ENCODE measurements around the gene ARHGEF7.

ARHGEF7 gene

GRCh38 chr13:111287201-111287600, 172.1 kb downstream of the ARHGEF7 start:
- Histone ChIP-seq H3K9ac (ENCODE audit: low read length) (no peak overlapping the region), H3K79me2 (ENCODE audit: insufficient read depth, low read length) (no peaks in the 10 kb centered on the region), H3K4me1 (ENCODE audit: insufficient read depth, low read length, severe bottlenecking) (no peaks in the 10 kb centered on the region), H3K4me2 (ENCODE audit: low read length) (no peak overlapping the region), H3F3A (ENCODE audit: insufficient read depth, low read length) (no peaks in the 10 kb centered on the region), H3K9me3 (ENCODE audit: low read length) (no peaks in the 10 kb centered on the region), H3K27me3 (ENCODE audit: insufficient read depth, low read length) (no peaks in the 10 kb centered on the region), H3K36me3 (ENCODE audit: insufficient read depth, low read length) (peaks cover 99% of the 10 kb centered on the region), H3K27ac (ENCODE audit: low read depth, low read length, poor library complexity, severe bottlenecking) (no peak overlapping the region), H3K9me2 (ENCODE audit: low read depth, low read length) (no peaks in the 10 kb centered on the region), H3K4me3 (ENCODE audit: low read depth, low read length, poor library complexity, severe bottlenecking) (no peak overlapping the region), H4K20me1 (ENCODE audit: insufficient read depth, low read length) (no peaks in the 10 kb centered on the region), H2AFZ (ENCODE audit: low read length) (no peak overlapping the region)
- TF ChIP-seq CTCF (IDR thresholded peaks at IDR 0.05; ENCODE audit: low read length) (no peak), EZH2 (IDR thresholded peaks at IDR 0.05; ENCODE audit: borderline replicate concordance, low read length) (no peak)

- Histone ChIP-seq H3K9me3 (ENCODE audit: low read length) (no peaks in the 10 kb centered on the region), H4K20me1 (ENCODE audit: insufficient read depth, low read length) (no peaks in the 10 kb centered on the region), H3F3A (ENCODE audit: insufficient read depth, low read length) (no peaks in the 10 kb centered on the region), H3K4me3 (ENCODE audit: low read depth, low read length, poor library complexity, severe bottlenecking) (no peak overlapping the region), H3K4me2 (ENCODE audit: low read length) (no peak overlapping the region), H3K27me3 (ENCODE audit: insufficient read depth, low read length) (no peaks in the 10 kb centered on the region), H3K9ac (ENCODE audit: low read length) (no peak overlapping the region), H3K27ac (ENCODE audit: low read depth, low read length, poor library complexity, severe bottlenecking) (no peak overlapping the region), H2AFZ (ENCODE audit: low read length) (no peak overlapping the region), H3K4me1 (ENCODE audit: insufficient read depth, low read length, severe bottlenecking) (no peaks in the 10 kb centered on the region), H3K36me3 (ENCODE audit: insufficient read depth, low read length) (peaks cover 99% of the 10 kb centered on the region), H3K9me2 (ENCODE audit: low read depth, low read length) (no peaks in the 10 kb centered on the region), H3K79me2 (ENCODE audit: insufficient read depth, low read length) (no peaks in the 10 kb centered on the region)
- TF ChIP-seq CTCF (IDR thresholded peaks at IDR 0.05; ENCODE audit: low read length) (no peak), EZH2 (IDR thresholded peaks at IDR 0.05; ENCODE audit: borderline replicate concordance, low read length) (no peak)
These were observed 173.2 kb downstream of the ARHGEF7 start for GRCh38 chr13:111288276-111288675.

GRCh38 chr13:111289251-111289650, 174.1 kb downstream of the ARHGEF7 start:
- H3K4me1 ChIP-seq (ENCODE audit: insufficient read depth, low read length, severe bottlenecking): no peaks in the 10 kb centered on the region
- H3K27ac ChIP-seq (ENCODE audit: low read depth, low read length, poor library complexity, severe bottlenecking): no peak overlapping the region
- no peaks in the 10 kb centered on the region for H3K27me3 ChIP-seq (ENCODE audit: insufficient read depth, low read length)
- H3K4me3 ChIP-seq (ENCODE audit: low read depth, low read length, poor library complexity, severe bottlenecking): no peak overlapping the region
- H2AFZ ChIP-seq (ENCODE audit: low read length): no peak overlapping the region
- TF ChIP-seq CTCF (IDR thresholded peaks at IDR 0.05; ENCODE audit: low read length) (no peak), EZH2 (IDR thresholded peaks at IDR 0.05; ENCODE audit: borderline replicate concordance, low read length) (no peak)
- no peaks in the 10 kb centered on the region for H4K20me1 ChIP-seq (ENCODE audit: insufficient read depth, low read length)
- H3K4me2 ChIP-seq (ENCODE audit: low read length): no peak overlapping the region
- no peaks in the 10 kb centered on the region for H3K9me2 ChIP-seq (ENCODE audit: low read depth, low read length)
- H3K9ac ChIP-seq (ENCODE audit: low read length): no peak overlapping the region
- no peaks in the 10 kb centered on the region for H3K9me3 ChIP-seq (ENCODE audit: low read length)
- H3F3A ChIP-seq (ENCODE audit: insufficient read depth, low read length): no peaks in the 10 kb centered on the region
- H3K36me3 ChIP-seq (ENCODE audit: insufficient read depth, low read length): peaks cover 99% of the 10 kb centered on the region
- no peaks in the 10 kb centered on the region for H3K79me2 ChIP-seq (ENCODE audit: insufficient read depth, low read length)
